ENCODE measurements around the gene DNAJB1.

DNA sequence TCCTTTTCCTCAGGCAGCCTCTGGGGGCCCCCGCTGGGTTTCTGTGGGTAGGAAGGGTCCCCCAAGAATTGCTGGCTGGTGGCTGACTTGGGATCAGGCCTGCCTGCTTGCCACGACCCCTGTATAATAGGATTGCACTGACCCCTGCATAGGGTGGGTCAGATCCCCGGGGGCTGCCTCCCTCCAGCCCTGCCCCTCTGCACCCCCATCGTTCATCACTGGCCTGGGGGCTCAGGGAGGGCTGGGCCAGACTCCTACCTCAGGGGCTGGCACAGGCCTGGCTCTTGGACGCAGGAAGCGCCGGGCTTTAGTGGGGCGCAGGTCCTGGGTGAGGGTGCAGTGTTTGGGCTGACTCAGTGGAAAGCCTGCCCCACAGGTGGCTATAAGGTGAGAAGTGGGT lies 43.1 kb upstream of the DNAJB1 start:
- TF ChIP-seq, protein P1, sequence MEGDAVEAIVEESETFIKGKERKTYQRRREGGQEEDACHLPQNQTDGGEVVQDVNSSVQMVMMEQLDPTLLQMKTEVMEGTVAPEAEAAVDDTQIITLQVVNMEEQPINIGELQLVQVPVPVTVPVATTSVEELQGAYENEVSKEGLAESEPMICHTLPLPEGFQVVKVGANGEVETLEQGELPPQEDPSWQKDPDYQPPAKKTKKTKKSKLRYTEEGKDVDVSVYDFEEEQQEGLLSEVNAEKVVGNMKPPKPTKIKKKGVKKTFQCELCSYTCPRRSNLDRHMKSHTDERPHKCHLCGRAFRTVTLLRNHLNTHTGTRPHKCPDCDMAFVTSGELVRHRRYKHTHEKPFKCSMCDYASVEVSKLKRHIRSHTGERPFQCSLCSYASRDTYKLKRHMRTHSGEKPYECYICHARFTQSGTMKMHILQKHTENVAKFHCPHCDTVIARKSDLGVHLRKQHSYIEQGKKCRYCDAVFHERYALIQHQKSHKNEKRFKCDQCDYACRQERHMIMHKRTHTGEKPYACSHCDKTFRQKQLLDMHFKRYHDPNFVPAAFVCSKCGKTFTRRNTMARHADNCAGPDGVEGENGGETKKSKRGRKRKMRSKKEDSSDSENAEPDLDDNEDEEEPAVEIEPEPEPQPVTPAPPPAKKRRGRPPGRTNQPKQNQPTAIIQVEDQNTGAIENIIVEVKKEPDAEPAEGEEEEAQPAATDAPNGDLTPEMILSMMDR (conservative IDR thresholded peaks at IDR 0.05; ENCODE audit: low read depth, low read length): no peak
- no peak for TF ChIP-seq EZH2 (IDR thresholded peaks at IDR 0.05; ENCODE audit: borderline replicate concordance, low read depth, low read length, poor library complexity, severe bottlenecking)

Measured in A673 (cell line).